Subcutaneous abdominal adipose tissue (tissue), 5 donors: Measurements from ENCODE around the gene TNFAIP2.

Experiments used
- H3K27ac ChIP-seq: one replicate; pipeline ENCODE4 v1.7.0; 2013; ENCODE audit warnings: low read depth, mild to moderate bottlenecking, inconsistent platforms, low read length, moderate library complexity
- H3K27me3 ChIP-seq, 5 donors: one replicate each; pipeline ENCODE4 v1.7.0; 2013; ENCODE audit warnings: low read length in 5 of 5, inconsistent platforms in 1 of 5; ENCODE audit not compliant: control insufficient read depth in 5 of 5, insufficient read depth in 4 of 5
- H3K36me3 ChIP-seq, 5 donors: one replicate each; pipeline ENCODE4 v1.7.0; 2013; ENCODE audit warnings: low read length in 5 of 5; ENCODE audit not compliant: control insufficient read depth in 5 of 5, insufficient read depth in 5 of 5
- H3K4me1 ChIP-seq, 5 donors: one replicate each; pipeline ENCODE4 v1.7.0; 2013; ENCODE audit warnings: low read length in 5 of 5, mild to moderate bottlenecking in 3 of 5, moderate library complexity in 1 of 5; ENCODE audit not compliant: control insufficient read depth in 5 of 5, insufficient read depth in 5 of 5
- H3K4me3 ChIP-seq, 5 donors: one replicate each; pipeline ENCODE4 v1.7.0; 2013; ENCODE audit warnings: low read length in 5 of 5, low read depth in 1 of 5
- H3K9ac ChIP-seq, 5 donors: one replicate each; pipeline ENCODE4 v1.7.0; 2013; ENCODE audit warnings: low read length in 5 of 5, mild to moderate bottlenecking in 4 of 5, moderate library complexity in 3 of 5
- H3K9me3 ChIP-seq, 5 donors: one replicate each; pipeline ENCODE4 v1.7.0; 2013; ENCODE audit warnings: low read length in 5 of 5; ENCODE audit not compliant: control insufficient read depth in 5 of 5
- donor health status: healthy.
- donor health status: healthy.
- donor health status: healthy.
- donor health status: healthy.
- donor health status: healthy.

The TNFAIP2 gene

DNA sequence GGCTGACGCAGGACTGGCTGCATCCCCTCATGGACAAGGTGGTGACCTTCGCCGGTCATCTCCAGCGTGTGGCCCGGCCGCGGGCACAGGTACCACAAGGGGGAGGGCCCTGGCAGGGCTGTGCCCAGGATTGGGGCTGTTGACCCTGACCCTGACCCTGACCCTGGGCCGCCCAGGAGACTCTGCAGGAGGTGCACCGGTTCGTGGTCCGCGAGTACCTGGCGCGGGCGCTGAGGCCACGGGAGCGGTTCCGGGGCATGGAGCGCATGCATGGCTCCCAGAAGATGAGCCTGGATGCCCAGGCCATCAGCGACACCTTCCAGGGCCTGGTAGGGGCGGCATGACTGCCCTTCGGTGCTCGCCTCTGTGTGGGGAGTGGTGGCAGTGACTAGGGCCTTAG is 15.8 kb upstream of the TNFAIP2 start:
- no peaks in the 10 kb centered on the region for H3K36me3 ChIP-seq
- H3K27me3 ChIP-seq: peaks cover 16 to 21% (median 18%) of the 10 kb centered on the region in 5 donors
- H3K27ac ChIP-seq: no peak overlapping the region
- H3K9me3 ChIP-seq: no peaks in the 10 kb centered on the region
- H3K4me3 ChIP-seq: no peak overlapping the region
- H3K4me1 ChIP-seq: peaks cover 4 to 63% (median 56%) of the 10 kb centered on the region in 5 donors
- no peak overlapping the region for H3K9ac ChIP-seq

DNA sequence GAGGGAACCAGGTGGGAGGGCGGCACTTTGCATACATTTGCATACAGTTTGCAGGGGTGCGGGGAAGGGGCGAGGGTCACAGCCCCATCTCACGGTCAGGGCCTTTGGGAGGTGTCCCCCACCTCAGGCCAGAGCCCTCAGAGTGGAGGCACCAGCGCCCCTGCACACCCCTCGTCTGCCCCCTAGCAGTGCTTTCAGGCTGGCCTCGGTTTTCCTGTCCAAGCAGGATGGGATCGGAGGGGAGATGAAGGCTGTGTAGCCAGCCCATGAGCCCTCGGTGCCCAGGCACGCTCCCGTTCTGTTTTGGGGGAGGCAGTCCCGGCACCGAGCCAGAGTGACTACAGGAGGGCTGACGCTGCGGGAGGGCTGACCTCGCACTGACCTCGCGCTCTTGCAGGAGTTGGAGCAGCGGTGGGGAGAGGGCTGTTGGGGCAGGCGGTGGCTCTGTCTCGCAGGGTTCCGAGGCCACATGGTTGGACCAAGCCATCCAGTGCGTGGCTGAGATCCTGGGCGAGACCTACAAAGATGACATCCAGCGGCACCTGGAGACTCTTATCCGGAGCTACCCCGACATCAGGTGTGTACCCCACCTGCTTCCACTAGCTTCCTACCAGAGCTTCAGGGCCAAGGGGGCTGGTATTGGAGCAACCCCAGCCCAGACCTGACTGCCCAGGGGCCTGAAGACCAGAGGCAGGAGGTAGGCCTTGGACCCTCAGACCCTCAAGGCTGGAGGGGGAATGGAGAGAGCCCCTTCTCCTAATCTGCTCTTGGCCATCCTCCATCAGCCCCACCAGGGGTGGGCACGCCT is 15.1 kb upstream of the TNFAIP2 start:
- Histone ChIP-seq H3K27ac (peak overlapping the region; percentile 57), H3K9me3 (no peaks in the 10 kb centered on the region), H3K4me3 (no peak overlapping the region), H3K9ac (peak overlapping the region in 2 of 5 donors; percentile 23 to 62), H3K4me1 (peaks cover 4 to 64% (median 59%) of the 10 kb centered on the region in 5 donors), H3K27me3 (peaks cover 10 to 14% (median 13%) of the 10 kb centered on the region in 5 donors), H3K36me3 (no peaks in the 10 kb centered on the region)

DNA sequence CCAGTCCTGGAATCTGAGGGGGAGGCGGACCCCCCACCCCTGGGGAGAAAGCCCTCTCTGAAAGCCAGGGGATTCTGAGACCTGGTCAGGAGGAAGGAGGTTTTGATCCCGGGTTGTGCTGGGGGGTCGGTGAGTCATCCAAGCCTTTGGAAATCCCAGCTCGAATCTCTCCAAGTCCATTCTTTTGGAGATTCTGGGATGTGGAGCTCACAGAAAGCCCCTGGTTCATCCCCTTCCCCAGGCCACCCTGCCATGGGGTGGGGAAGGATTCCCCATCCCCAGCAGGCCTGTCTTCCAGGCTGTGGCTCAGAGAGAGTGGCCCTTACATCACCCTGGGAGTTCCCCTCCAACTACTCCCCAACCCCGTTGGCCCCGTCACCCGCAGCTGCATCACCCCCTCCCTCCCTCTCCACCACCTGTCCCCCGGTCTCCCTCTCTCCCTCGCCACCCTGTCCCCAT is 14.5 kb upstream of the TNFAIP2 start:
- H3K4me1 ChIP-seq: peaks cover 4 to 59% (median 56%) of the 10 kb centered on the region in 5 donors
- no peaks in the 10 kb centered on the region for H3K36me3 ChIP-seq
- peak overlapping the region in 1 of 5 donors; percentile 62 for H3K9ac ChIP-seq
- no peak overlapping the region for H3K4me3 ChIP-seq
- H3K9me3 ChIP-seq: no peaks in the 10 kb centered on the region
- H3K27ac ChIP-seq: peak overlapping the region; percentile 57
- H3K27me3 ChIP-seq: peaks cover 6 to 8% (median 8%) of the 10 kb centered on the region in 5 donors

DNA sequence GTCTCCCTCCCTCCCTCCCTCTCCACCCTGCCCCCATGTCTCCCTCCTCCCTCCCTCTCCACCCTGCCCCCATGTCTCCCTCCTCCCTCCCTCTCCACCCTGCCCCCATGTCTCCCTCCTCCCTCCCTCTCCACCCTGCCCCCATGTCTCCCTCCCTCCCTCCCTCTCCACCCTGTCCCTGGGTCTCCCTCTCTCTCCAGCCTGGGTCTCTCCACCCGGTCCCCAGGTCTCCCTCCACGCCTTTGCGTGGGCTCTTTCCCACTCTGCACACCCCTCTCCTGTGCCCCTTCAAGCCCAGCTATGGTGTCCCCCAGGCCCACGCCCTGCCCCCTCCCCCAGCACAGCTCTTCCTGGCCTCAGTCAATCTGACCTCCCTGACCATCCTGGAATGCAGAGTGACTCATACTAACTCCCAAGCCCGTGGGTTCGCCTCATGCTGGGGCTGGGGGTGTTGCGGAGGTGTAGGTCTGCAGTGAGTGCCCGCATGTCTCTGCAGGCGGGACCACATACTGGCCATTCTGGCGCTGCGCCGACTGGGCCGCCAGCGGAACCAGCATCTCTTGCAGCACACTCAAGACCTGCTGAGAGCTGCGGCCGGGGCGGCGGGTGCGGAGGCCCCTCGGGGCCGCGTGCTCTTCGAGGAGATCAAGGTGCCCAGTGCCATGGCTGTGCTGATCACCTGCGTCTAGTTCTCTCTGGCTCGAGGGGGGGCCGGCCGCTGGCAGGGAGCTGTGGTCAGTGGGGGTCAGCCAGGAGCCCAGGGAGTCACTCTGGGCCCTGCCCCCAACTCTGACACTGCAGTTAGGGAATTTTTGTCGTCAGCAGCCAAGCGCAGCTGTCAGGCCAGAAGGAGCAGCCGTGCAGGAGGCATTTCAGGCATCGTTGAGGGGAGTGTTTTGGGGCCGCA is 13.5 kb upstream of the TNFAIP2 start:
- Histone ChIP-seq H3K4me1 (peaks cover 6 to 59% (median 53%) of the 10 kb centered on the region in 5 donors), H3K9me3 (no peaks in the 10 kb centered on the region), H3K27ac (peak overlapping the region; percentile 46), H3K36me3 (no peaks in the 10 kb centered on the region), H3K9ac (peak overlapping the region in 1 of 5 donors; percentile 35), H3K4me3 (peak overlapping the region in 3 of 5 donors; percentile 6 to 30 (median 30)), H3K27me3 (peaks cover 0 to under 1% (median under 1%) of the 10 kb centered on the region in 5 donors)

DNA sequence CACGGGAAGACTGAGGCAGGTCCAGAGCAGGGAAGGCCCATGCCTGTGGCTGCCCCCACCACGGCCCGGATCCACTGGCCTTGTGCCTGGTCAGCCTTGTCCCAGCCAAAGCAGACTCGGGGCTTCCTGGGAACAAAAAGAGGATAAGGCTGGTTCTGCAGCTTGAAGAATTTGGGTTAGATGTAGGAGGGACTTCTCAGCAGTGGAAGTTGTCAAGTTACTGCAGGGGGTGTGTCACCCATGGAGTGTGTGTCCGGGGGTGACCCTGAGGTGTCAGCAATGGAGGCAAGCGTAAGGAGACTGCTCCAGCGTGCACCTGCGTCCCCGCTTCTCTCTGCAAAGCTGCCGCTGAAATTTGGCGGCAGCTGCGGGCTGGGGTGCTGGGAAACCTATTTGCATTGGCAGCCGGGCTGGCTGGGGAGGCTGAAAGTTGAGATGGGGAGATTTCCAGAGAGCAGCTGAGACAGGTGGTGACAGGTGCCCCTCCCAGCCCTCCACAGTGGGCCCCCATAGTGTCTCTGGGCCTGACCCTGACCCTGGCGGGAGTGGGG is 12.5 kb upstream of the TNFAIP2 start:
- H3K27ac ChIP-seq: peak overlapping the region; percentile 46
- H3K4me1 ChIP-seq: peaks cover 6 to 56% (median 48%) of the 10 kb centered on the region in 5 donors
- H3K9me3 ChIP-seq: no peaks in the 10 kb centered on the region
- no peak overlapping the region for H3K4me3 ChIP-seq
- no peaks in the 10 kb centered on the region for H3K27me3 ChIP-seq
- no peak overlapping the region for H3K9ac ChIP-seq
- H3K36me3 ChIP-seq: no peaks in the 10 kb centered on the region

DNA sequence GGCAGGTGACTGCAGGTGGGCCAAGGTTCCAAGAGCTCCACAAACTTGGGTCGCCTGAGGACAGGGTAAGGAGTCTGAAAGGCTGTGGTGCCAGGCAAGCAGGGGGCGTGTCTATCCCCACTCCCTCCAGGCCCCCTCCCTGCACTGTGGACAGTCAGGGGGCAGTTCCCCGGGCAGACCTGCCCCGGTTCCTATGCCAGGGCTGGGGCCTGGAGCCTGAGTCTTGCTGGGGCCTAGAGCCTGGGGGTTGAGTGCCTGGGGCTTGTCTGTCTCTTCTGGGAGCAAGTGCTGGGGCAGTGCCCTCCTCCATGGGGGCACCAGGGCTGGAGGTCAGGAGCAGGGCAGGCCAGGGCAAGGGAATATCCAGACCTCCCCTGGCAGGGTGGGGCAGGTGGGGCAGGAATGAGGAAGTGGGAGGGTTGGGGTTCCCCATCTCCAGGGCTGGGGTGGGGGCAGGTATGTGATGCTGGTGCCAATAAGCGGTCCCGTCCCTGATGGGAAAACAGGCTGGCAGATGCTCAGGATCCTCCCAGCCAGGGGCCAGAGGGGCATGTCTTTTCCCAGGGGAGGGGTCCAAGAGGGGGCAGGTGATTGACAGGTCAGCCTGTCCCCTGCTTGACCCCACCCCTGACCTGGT is 11.9 kb upstream of the TNFAIP2 start:
- Histone ChIP-seq H3K4me1 (peaks cover 6 to 56% (median 48%) of the 10 kb centered on the region in 5 donors), H3K36me3 (no peaks in the 10 kb centered on the region), H3K9me3 (no peaks in the 10 kb centered on the region), H3K4me3 (no peak overlapping the region), H3K27ac (peak overlapping the region; percentile 46), H3K9ac (peak overlapping the region in 1 of 5 donors; percentile 17), H3K27me3 (no peaks in the 10 kb centered on the region)

DNA sequence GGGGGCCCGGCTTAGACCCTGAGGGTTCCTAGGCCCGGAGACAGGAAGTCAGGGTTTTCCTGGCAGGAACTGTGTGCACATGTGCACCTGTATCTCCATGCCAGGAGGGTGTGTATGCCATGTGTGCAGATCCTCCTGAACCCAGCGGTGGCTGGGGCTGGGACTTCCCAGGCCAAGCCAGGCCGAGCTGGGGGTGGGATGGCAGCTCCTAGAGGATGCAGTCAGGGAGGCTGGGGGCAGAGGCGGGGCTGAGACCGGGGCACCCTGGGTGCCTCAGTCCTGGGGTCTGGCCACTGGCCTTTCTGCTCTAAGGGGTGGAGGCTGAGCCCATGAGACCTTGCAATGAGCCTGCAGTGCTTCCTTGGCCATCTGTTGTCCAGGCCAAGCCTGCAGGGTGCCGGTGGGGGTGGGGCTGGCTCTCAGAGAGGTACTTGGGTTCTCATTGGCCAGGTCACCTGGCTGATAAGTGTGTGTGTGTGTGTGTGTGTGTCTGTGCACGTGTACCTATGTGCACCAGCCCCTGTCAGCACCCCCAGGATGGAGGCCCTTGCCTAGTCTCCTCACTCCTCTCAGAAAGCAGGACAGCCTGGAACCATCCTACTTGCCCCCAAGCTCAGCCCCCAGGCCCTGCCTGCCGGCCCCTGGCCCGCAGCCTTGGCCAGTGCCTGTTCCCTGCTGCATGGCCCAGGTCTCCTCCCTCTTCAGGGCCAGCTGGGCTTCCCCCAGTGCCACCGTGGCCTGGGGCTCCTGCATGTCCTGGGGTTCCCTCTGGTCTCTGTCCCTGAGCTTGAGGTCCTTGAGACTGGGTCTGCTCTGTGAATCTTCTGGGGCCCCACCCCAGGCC is 10.6 kb upstream of the TNFAIP2 start:
- Histone ChIP-seq H3K36me3 (no peaks in the 10 kb centered on the region), H3K27me3 (no peaks in the 10 kb centered on the region), H3K9me3 (no peaks in the 10 kb centered on the region), H3K4me1 (peaks cover 6 to 56% (median 49%) of the 10 kb centered on the region in 5 donors), H3K9ac (no peak overlapping the region), H3K27ac (no peak overlapping the region), H3K4me3 (no peak overlapping the region)

DNA sequence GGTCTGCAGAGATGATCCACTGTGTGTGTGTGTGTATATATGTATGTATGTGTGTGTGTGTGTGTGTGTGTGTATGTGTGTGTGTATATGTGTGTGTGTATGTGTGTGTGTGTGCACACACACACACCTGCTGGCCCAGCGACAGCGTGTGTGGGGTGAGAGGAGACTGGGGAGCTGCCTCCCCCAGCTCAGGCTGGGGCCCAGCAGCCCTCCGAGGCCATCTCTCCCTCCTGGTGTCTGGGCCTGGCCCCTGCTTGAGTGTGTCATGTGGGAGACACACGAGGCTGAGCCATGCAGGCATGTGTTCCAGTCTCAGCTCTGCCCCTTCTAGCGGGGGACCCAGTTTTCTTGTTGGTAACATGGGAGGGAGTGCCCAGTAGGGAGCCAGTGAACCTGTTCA is 10.0 kb upstream of the TNFAIP2 start:
- Histone ChIP-seq H3K27me3 (no peaks in the 10 kb centered on the region), H3K27ac (no peak overlapping the region), H3K4me1 (peaks cover 8 to 60% (median 55%) of the 10 kb centered on the region in 5 donors), H3K36me3 (no peaks in the 10 kb centered on the region), H3K4me3 (no peak overlapping the region), H3K9ac (no peak overlapping the region), H3K9me3 (no peaks in the 10 kb centered on the region)

DNA sequence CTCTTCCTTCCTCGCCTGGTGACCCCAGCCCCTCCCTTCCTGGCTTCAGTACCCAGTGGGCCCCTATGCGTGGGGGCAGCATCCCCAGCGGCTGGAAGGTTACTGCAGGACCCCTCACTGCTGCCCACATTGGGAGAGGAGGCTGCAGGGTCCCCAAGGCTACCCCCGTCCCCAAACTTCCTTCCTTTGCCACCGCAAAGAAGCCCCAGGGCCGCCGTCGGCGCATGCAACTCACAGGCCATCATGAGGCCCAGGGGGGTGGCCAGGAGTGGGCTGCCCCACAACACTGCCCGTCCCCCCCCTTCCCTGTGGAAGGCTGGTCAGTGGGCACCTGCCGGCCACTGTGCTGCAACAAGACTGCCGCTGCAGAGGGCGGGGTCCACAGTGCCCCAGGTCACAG is 9.5 kb upstream of the TNFAIP2 start:
- Histone ChIP-seq H3K27me3 (no peaks in the 10 kb centered on the region), H3K27ac (no peak overlapping the region), H3K9me3 (no peaks in the 10 kb centered on the region), H3K4me1 (peaks cover 11 to 61% (median 57%) of the 10 kb centered on the region in 5 donors), H3K4me3 (no peak overlapping the region), H3K9ac (no peak overlapping the region), H3K36me3 (no peaks in the 10 kb centered on the region)
